ENCODE measurements around the gene DNAAF8. TPM values are rescaled to one million over a fixed set of nuclear protein-coding genes. Genes with fewer than 3 reads are reported as not detected.
"Not testable (repeated sequence)": the region's sequence is repeated elsewhere in the genome, so short reads cannot be mapped to it uniquely, and the experiment has no call there.

DNAAF8 gene
- total RNA-seq, 4 donors from 2014 or later = 0.31 to 1.1 (median 0.87) TPM

- TF ChIP-seq CTCF (IDR thresholded peaks at IDR 0.05) = no peak
- ATAC-seq (ENCODE audit: low FRiP score) = no peak
- DNase-seq (ENCODE audit: low spot score) = no peak
These were observed 3.2 kb downstream of the DNAAF8 start for GRCh38 chr16:4737545-4737944.

GRCh38 chr16:4738370-4738769 is 4.0 kb downstream of the DNAAF8 start:
- ATAC-seq (ENCODE audit: low FRiP score); DNase-seq (ENCODE audit: low spot score): not testable (repeated sequence)

DNA sequence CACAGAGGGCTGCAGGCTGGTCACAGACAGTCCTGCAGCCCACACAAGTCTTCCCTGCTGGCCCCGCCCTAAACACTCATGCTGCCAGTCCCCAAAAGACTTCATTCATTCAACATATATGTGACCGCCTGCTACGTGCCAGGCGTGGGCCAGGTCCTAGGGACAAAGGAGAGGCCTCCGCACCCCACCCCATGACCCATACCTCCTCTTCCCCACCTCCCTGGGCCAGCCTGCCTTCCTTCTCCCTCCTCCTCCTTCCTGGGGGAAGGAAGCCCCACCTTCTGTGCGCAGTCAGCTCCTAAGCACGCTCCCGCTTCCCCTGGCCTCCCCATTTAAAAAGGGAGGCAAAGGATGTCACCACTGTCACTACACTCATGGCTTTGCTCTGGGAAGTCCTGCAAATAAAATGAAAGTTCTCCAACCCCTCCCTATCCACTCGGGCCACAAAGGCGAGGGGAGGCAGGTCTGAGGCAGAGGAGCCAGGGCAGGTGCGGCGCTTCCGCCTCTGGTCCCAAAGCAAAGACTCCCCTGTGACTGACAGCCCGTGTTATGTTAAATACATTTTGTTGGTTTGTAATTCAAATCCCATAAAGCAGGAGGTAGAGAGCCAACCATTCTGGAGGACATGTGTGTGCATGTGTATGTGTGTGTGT is 9.0 kb downstream of the DNAAF8 start:
- no peak for TF ChIP-seq CTCF (IDR thresholded peaks at IDR 0.05)
- ATAC-seq (ENCODE audit: low FRiP score) (no peak), DNase-seq (ENCODE audit: low spot score) (no peak)

- TF ChIP-seq CTCF (IDR thresholded peaks at IDR 0.05) = no peak
- DNase-seq (ENCODE audit: low spot score) = no peak
- no peak for ATAC-seq (ENCODE audit: low FRiP score)
These were observed 10.4 kb downstream of the DNAAF8 start for GRCh38 chr16:4744555-4745273.

DNA sequence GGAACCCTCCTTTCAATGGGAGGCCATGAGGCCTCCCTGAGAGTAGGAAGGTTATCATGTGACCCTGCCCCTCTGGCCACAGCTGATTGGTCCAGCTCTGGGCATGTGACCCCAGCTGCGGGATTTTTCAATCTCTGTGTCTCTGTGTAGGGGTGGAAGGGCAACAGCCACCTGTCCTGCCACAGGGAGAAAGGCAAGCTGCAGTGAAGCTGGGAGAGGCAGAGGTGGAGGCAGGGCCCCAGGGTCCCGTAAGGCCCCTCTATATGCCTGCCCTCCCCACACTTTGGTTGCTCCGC is 10.9 kb downstream of the DNAAF8 start:
- no peak for ATAC-seq (ENCODE audit: low FRiP score)
- no peak for TF ChIP-seq CTCF (IDR thresholded peaks at IDR 0.05)
- DNase-seq (ENCODE audit: low spot score) = no peak

- DNase-seq (ENCODE audit: low spot score) = no peak
- no peak for ATAC-seq (ENCODE audit: low FRiP score)
- no peak for TF ChIP-seq CTCF (IDR thresholded peaks at IDR 0.05)
These were observed 11.9 kb downstream of the DNAAF8 start for GRCh38 chr16:4746215-4746614.

DNA sequence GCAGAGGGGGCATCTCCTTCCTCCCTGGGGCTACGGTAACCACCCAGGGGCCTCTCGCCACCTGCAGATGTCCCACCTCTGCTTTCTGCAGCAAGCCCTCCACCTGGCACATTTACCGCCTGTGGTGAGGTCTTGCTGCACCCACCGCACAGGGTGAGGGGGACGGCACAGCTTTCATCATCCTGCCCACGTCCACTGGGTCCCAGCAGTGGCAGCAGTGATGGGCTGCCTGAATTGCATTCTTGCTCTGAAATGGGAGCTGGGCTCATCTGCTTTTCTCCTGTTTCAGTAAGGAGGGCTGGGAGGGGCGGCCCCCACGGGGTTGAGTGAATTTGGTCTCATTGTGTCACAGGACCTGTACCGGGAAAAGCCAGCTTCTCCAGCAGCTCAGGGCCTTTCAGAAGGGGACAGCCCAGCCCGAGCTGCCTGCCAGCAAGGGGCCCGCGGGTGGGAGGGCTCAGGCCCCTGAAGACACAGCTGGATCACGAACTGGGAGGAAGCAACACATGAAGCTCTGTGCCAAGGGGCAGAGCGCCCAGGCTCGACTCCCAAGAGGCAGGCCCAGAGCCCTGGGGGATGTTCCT is 12.7 kb downstream of the DNAAF8 start:
- DNase-seq (ENCODE audit: low spot score) = no peak
- no peak for TF ChIP-seq CTCF (IDR thresholded peaks at IDR 0.05)
- ATAC-seq (ENCODE audit: low FRiP score) = no peak

All from omental fat pad (tissue), 4 donors.